Right ventricle myocardium superior (tissue), 1 donor: Measurements from ENCODE around the gene FCRL4. TPM values are rescaled to one million over a fixed set of nuclear protein-coding genes. Genes with fewer than 3 reads are reported as not detected.
"Not testable (repeated sequence)": the region's sequence is repeated elsewhere in the genome, so short reads cannot be mapped to it uniquely, and the experiment has no call there.

Source experiments
- ATAC-seq: fragments of 200-7000 bp; cut with Tn5 transposase; one replicate; pipeline ENCODE4 v1.9.1; 2020; ENCODE audit warnings: mild to moderate bottlenecking; ENCODE audit not compliant: poor library complexity
- DNase-seq: peaks from one replicate; pipeline ENCODE4 v3.0.0-alpha.2; 2020
- intact Hi-C: fragments of 100-400 bp; cut with DNase I; formaldehyde crosslinking; loops from one replicate; pipeline ENCODE4 v1.11.2; 2022
- total RNA-seq: library from RNA; stranded (reverse); fragmentation: NEBNext Ultra II Directional; extraction: Animal tissue kit (Norgen Biotek cat#: 25700); gene quantifications from one replicate; pipeline ENCODE4 v1.2.1, GENCODE V29; 2021
- donor health status: DM: no; HTN: yes; CAD: no; lungs with severe emphysema.

Gene FCRL4
- total RNA-seq, 1 donor from 2014 or later: not detected

DNA sequence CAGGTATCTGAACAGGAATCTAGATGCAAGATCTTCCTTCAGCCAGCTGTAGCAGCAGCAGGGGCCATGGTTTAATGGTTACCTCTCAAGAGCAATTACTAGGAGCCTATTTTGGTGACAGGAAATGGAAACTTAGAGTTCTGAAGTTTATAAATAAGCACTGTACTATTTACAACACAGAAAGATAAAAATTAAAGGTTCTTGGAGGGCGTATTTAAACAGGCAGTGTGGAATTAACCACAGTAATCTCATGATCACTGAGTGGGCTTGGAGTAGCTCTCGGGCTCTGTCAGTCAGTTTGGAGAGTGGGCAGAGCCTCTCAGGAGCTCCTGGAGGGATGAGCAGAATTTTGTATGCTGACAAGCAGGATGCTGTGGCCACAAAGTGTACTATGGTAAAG, 35.4 kb downstream of the FCRL4 start:
- intact Hi-C loops: no loop called here
- no peak for DNase-seq
- no peak for ATAC-seq

DNA sequence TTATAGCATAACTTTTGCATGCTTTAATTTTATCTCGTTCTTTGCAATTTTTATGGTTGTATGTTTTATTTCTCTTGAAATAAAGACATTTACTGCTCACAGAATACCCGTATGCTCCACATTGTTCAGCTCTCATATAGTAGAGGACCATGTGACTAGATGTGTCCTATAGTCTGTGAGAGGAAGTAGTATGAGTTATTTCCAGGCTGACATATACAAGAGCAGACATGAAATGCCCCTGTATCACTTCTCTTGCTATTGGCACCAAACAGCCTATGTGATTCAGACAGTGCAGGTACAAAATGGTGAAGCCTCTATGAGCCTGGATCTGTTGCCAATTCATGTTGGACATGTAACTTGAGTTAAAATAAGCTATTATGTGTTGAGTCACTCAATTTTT, 39.8 kb downstream of the FCRL4 start:
- intact Hi-C loops: no loop called here
- DNase-seq: no peak
- no peak for ATAC-seq

DNA sequence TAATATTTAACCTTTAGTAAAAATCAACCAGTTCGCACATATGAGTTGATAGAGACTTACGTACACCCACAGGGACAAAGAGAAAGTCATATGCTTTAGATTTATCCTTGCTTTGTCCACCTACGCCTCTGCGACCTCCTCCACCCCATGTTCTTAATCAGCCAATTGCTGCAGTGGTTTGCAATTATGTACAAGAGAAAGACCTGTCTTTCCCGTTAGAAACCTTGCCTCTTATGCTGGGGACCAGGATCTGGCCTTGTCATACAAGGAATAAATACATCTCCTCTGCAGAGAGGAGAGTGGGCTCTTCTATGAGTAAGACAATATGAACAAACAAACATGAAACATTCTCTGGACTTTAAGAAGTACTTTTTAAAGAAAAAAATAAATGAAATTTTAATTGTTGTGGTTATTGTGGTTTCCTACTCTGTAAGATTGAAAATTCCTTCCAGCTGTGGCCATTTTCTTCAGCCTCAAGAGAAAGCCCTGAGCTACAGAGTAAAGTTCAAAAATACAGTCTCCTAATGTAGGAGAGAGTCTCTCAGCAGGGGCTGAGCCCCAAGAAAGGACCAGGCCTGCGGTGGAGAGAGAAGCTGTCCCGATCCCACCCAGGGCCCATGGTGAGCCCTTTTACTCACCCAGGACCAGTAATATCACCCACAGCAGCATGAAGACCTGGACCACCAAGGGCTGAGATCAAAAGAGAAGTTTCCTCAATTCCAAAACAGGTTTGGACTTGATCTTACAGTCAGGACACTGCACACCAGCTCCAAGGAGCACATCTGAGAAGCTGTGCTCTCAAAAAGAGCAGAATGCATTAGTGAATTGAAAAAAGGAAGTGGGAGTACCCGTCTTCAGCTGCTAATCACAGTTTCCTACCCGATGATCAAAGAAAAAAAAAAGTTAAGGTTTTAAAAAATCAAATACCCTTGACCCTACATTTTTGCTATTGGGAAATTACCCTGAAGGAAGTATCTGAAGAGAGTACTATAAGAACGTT, 45.9 kb downstream of the FCRL4 start, which contains the start of gene FCRL5:
Gene FCRL5, minus strand, starts transcription at position 822 of the 1,000 bp plus-strand sequence. Its CDS starts 153 bp downstream, at position 669.
- intact Hi-C loops: no loop called here
- no peak for ATAC-seq
- DNase-seq: no peak

- intact Hi-C loops, DNase-seq, ATAC-seq: not testable (repeated sequence)
These were observed 49.8 kb downstream of the FCRL4 start for GRCh38 chr1:157548081-157548480.

- intact Hi-C loops: no loop called here
- ATAC-seq: peak; percentile 45
- peak; percentile 54 for DNase-seq
These were observed 55.2 kb downstream of the FCRL4 start for GRCh38 chr1:157542676-157543075.

DNA sequence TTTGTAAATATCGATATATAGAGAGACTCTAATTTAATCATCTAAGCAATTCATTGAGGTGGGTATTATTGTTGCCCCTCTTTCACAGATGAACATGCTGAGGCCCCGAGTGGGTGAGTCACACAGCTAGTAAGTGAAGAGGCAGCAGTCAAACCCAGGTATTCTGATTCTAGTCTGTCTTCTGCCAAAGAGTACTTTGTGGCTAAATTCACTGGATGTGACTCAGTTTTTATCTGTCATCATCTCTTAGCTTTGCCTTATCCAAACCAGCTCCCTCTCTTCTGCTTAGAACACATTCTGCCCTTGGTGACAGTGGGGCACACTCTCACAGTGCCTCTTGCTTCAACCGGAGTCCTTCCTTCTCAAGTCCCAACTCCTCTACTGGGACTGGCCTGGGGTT, 57.0 kb downstream of the FCRL4 start:
- intact Hi-C loops: no loop called here
- DNase-seq: no peak
- no peak for ATAC-seq

GRCh38 chr1:157540160-157540748, 57.6 kb downstream of the FCRL4 start:
- intact Hi-C loops: no loop called here
- DNase-seq (no peak), ATAC-seq (no peak)

- no peak for ATAC-seq
- intact Hi-C loops: no loop called here
- DNase-seq: no peak
These were observed 58.3 kb downstream of the FCRL4 start for GRCh38 chr1:157539568-157539967.

- DNase-seq (no peak), ATAC-seq (no peak)
- intact Hi-C loops: no loop called here
These were observed 65.3 kb downstream of the FCRL4 start for GRCh38 chr1:157532569-157532968.

GRCh38 chr1:157523774-157524493, 74.0 kb downstream of the FCRL4 start:
- intact Hi-C loops: no loop called here
- DNase-seq (no peak), ATAC-seq (no peak)

Other genes with a start within 250 kb of the FCRL4 start
- 0.11 TPM for gene FCRL5, start 45.6 kb downstream of the FCRL4 start, total RNA-seq
- not detected for gene FCRL3, start 102.7 kb upstream of the FCRL4 start, total RNA-seq
- not detected for gene FCRL2, start 179.0 kb upstream of the FCRL4 start, total RNA-seq
- not detected for gene FCRL1, start 222.0 kb upstream of the FCRL4 start, total RNA-seq
- gene CD5L, start 243.7 kb upstream of the FCRL4 start, total RNA-seq: 4.9 TPM